T-cell (primary cell): ENCODE results near the gene ZSWIM7. TPM values are rescaled to one million over a fixed set of nuclear protein-coding genes. Genes with fewer than 3 reads are reported as not detected.

Experiments
- ATAC-seq, 4 experiments: fragments of 200-7000 bp in 3 of 4; fragments of 150-1000 bp in 1 of 4; cut with Tn5 transposase; replicated peaks in 1 of 4; 1 replicate in 3 of 4; 2 replicates in 1 of 4; pipeline ENCODE4 v1.10.0; 2021; ENCODE audit warnings: moderate library complexity in 3 of 4, mild to moderate bottlenecking in 2 of 4, moderate number of reproducible peaks in 1 of 4
- CTCF ChIA-PET, 2 donors: fragments of 300-600 bp; sonication (Branson Sonifier 250); formaldehyde crosslinking; loops; one replicate each; lab custom pipeline; 2022; ENCODE audit warnings: antibody characterized with exemption in 2 of 2; lab: Charles Lee
- POLR2A ChIA-PET, 2 donors: fragments of 300-600 bp; sonication (Branson Sonifier 250); formaldehyde crosslinking; loops; one replicate each; lab custom pipeline; 2022; ENCODE audit warnings: antibody characterized with exemption in 2 of 2; lab: Charles Lee
- DNase-seq, 35 experiments: peaks; one replicate each; pipeline versions ENCODE4 v3.0.0 to v3.0.0-alpha.2; 2013 to 2023
- H3K27ac ChIP-seq: one replicate; pipeline ENCODE4 v1.5.1; 2013; ENCODE audit warnings: low read length
- H3K27me3 ChIP-seq, 2 experiments: replicated peaks in 1 of 2; 1 replicate in 1 of 2; 2 replicates in 1 of 2; pipeline versions ENCODE4 v1.6.1 to v1.7.0; 2013; ENCODE audit warnings: low read length in 1 of 2, mixed read lengths in 1 of 2; ENCODE audit not compliant: control insufficient read depth in 2 of 2, insufficient read depth in 2 of 2; ENCODE audit errors: extremely low read depth in 1 of 2
- H3K36me3 ChIP-seq, 2 donors: 1 replicate in 1 of 2; 2 replicates in 1 of 2; pipeline versions ENCODE4 v1.6.1 to v1.7.0; 2013; ENCODE audit warnings: low read length in 1 of 2; ENCODE audit not compliant: control insufficient read depth in 2 of 2, insufficient read depth in 1 of 2; ENCODE audit errors: extremely low read depth in 1 of 2
- H3K4me1 ChIP-seq, 2 experiments: 1 replicate in 1 of 2; 2 replicates in 1 of 2; pipeline versions ENCODE4 v1.6.1 to v1.7.0; 2013; ENCODE audit warnings: low read length in 2 of 2, mixed read lengths in 1 of 2; ENCODE audit not compliant: insufficient read depth in 2 of 2, control insufficient read depth in 1 of 2; ENCODE audit errors: extremely low read depth in 1 of 2
- H3K4me3 ChIP-seq, 2 donors: 1 replicate in 1 of 2; 2 replicates in 1 of 2; pipeline versions ENCODE4 v1.5.1 to v1.7.0; 2013; ENCODE audit warnings: mild to moderate bottlenecking in 2 of 2, low read length in 1 of 2, moderate library complexity in 1 of 2; ENCODE audit not compliant: control insufficient read depth in 1 of 2; ENCODE audit errors: extremely low read depth in 1 of 2
- H3K9me3 ChIP-seq: 2 replicates; pipeline ENCODE4 v1.7.0; 2013
- H3K27ac Mint-ChIP-seq, 2 donors: one replicate each; pipeline ENCODE4 v1.8.0; 2020 to 2021; ENCODE audit warnings: mild to moderate bottlenecking in 2 of 2, mixed read lengths in 2 of 2
- H3K27me3 Mint-ChIP-seq, 2 donors: one replicate each; pipeline ENCODE4 v1.8.0; 2021 to 2022; ENCODE audit warnings: mixed read lengths in 2 of 2
- H3K36me3 Mint-ChIP-seq: one replicate; pipeline ENCODE4 v1.8.0; 2021; ENCODE audit warnings: mixed read lengths
- H3K4me1 Mint-ChIP-seq, 3 donors: one replicate each; pipeline ENCODE4 v1.8.0; 2020 to 2022; ENCODE audit warnings: mixed read lengths in 3 of 3, mild to moderate bottlenecking in 1 of 3
- H3K4me3 Mint-ChIP-seq, 3 donors: one replicate each; pipeline ENCODE4 v1.8.0; 2020 to 2022; ENCODE audit warnings: mild to moderate bottlenecking in 3 of 3, mixed read lengths in 3 of 3, moderate library complexity in 3 of 3
- H3K9me3 Mint-ChIP-seq, 3 donors: one replicate each; pipeline ENCODE4 v1.8.0; 2020 to 2022; ENCODE audit warnings: mixed read lengths in 3 of 3
- WGBS: methylation state at CpG from one replicate; pipeline ENCODE4 v1.1.5; 2013; ENCODE audit warnings: missing lambda C conversion rate; ENCODE audit not compliant: insufficient coverage; 5-methylcytosine and 5-hydroxymethylcytosine counted together
- total RNA-seq, 35 experiments: library from RNA in 6 of 35; stranded (reverse) in 6 of 35; fragments of 120-200 nt in 1 of 35; gene quantifications; one replicate each; pipeline versions ENCODE4 v1.2.1 to v1.2.4 and lab custom pipeline; 2013 to 2026

Gene ZSWIM7
- total RNA-seq, 5 donors from 2014 or later (not counting 1 experiment from before 2014, with no cell fraction given) = 18.1 to 28.7 (median 22.8) TPM

DNA sequence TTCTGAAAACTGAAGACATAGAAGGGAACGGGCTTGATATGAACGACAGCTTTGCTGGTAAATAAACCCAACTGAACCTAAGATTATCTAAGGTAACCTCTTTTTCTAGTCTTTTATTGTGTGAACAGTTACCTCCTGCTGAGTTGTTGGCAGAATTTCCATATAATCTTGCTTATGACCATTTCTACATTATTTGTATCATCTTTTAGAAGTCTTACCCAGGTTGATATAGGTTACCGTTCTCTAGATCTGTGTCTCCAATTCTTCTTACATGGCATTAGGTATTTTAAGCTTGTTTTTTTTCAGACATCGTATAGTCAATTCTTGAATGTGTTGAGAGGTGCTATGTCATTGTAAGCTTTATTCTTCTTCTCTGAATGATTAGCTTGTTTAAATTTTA lies 24.4 kb upstream of the ZSWIM7 start:
- ChIA-PET POLR2A (interaction anchor here (0.6 to 0.8 kb wide), 4 partner anchors 14 to 55 kb away, joined by 3 to 5 read pairs (median 4); no protein-coding TSS in a partner anchor), CTCF (no interaction called here)
- H3K36me3 ChIP-seq = peaks cover 23 to 49% of the 10 kb centered on the region in 2 donors
- no peaks in the 10 kb centered on the region for H3K4me1 ChIP-seq
- ATAC-seq (no peak), DNase-seq (no peak)
- Mint-ChIP-seq H3K36me3 (peaks cover 62% of the 10 kb centered on the region), H3K27ac (peak overlapping the region; percentile 13 to 36), H3K9me3 (no peaks in the 10 kb centered on the region), H3K4me3 (no peak overlapping the region), H3K27me3 (no peaks in the 10 kb centered on the region), H3K4me1 (peaks cover 22 to 41% (median 39%) of the 10 kb centered on the region in 3 donors)
- no peak overlapping the region for H3K27ac ChIP-seq
- H3K9me3 ChIP-seq = no peaks in the 10 kb centered on the region
- H3K27me3 ChIP-seq = no peaks in the 10 kb centered on the region
- H3K4me3 ChIP-seq = no peak overlapping the region
- WGBS = no CpG with 5 or more reads among the region's 4 CpGs

DNA sequence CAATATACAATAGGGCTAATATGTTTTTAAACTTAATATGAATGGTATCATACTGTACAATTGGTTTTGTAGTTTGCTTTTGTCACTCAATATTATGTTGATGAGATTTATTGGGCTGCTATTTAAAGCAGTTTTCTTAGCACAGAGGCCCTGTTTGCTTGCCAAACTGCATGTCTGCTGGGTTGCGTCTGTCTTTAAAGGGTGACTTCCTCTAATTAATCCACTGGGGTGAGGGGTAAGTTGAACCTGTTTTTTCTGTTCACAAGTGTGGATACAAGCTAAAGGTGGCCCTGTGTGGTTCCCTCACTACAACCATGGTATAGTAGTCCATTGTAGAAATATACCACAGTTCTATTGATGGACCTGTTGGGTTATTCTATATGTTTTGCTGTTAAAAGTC lies 19.8 kb upstream of the ZSWIM7 start:
- no CpG with 5 or more reads among the region's 1 CpG for WGBS
- no peak overlapping the region for H3K4me3 ChIP-seq
- no peaks in the 10 kb centered on the region for H3K4me1 ChIP-seq
- no peak overlapping the region for H3K4me3 Mint-ChIP-seq
- DNase-seq (no peak), ATAC-seq (no peak)
- H3K4me1 Mint-ChIP-seq = peaks cover 22 to 25% (median 24%) of the 10 kb centered on the region in 3 donors
- H3K36me3 ChIP-seq = peaks cover 8 to 10% of the 10 kb centered on the region in 2 donors
- H3K27ac ChIP-seq = no peak overlapping the region
- H3K36me3 Mint-ChIP-seq = peaks cover 50% of the 10 kb centered on the region
- no peaks in the 10 kb centered on the region for H3K9me3 Mint-ChIP-seq
- H3K27ac Mint-ChIP-seq = peak overlapping the region in 1 of 2 donors; percentile 61
- POLR2A ChIA-PET = no interaction called here
- no peaks in the 10 kb centered on the region for H3K9me3 ChIP-seq
- CTCF ChIA-PET = no interaction called here
- H3K27me3 Mint-ChIP-seq = no peaks in the 10 kb centered on the region
- H3K27me3 ChIP-seq = no peaks in the 10 kb centered on the region

DNA sequence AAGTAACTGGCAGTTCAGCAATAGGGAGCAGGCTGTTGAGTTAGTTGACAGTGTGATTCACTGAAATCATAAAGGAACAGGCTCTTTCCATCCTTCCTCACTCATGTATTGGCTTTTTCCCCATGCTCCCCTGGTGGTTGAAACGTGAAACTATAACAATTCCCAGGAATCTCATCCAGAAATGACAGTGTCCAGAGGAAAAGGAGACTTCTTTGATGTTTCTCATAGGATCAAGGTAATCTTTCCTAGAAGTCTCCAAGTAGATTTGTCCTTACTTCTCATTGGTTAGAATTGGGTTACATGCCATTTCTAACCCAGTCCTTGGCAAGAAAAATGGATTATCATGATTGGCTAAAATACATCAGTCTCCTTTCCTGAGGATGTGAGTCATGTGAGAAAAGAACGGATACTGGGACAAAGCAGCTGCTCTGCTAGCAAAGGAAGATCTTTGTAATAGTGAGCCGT lies 14.5 kb upstream of the ZSWIM7 start:
- H3K27ac ChIP-seq = no peak overlapping the region
- H3K4me3 ChIP-seq = no peak overlapping the region
- ATAC-seq (no peak), DNase-seq (no peak)
- Mint-ChIP-seq H3K9me3 (no peaks in the 10 kb centered on the region), H3K4me1 (peaks cover 9 to 20% (median 18%) of the 10 kb centered on the region in 3 donors), H3K4me3 (no peak overlapping the region), H3K27ac (peak overlapping the region in 1 of 2 donors; percentile 16), H3K27me3 (no peaks in the 10 kb centered on the region), H3K36me3 (peaks cover 41% of the 10 kb centered on the region)
- no CpG with 5 or more reads among the region's 3 CpGs for WGBS
- no peaks in the 10 kb centered on the region for H3K27me3 ChIP-seq
- H3K36me3 ChIP-seq = peaks cover 4 to 31% of the 10 kb centered on the region in 2 donors
- ChIA-PET CTCF (interaction anchor here (0.5 to 0.6 kb wide), 2 partner anchors 15 to 217 kb away, joined by 3 to 6 read pairs; no protein-coding TSS in a partner anchor), POLR2A (no interaction called here)
- H3K9me3 ChIP-seq = no peaks in the 10 kb centered on the region
- H3K4me1 ChIP-seq = no peaks in the 10 kb centered on the region

DNA sequence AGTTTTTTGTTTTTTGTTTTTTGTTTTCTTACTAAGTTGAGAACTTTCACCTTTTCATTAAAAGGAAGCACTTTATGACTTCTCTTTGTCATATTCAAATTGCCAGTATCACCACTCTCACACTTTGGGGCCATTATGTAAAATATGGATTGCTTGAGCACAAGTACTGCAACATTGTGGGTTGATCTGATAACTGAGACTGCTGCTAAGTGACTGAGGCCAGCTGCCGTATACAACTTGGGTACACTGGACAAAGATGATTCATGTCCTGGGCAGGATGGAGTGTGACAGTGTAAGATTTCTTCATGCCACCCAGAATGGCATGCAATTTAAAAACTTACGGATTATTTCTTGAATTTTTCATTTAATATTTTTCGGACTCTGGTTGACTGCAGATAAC lies 7.9 kb upstream of the ZSWIM7 start:
- CTCF ChIA-PET = no interaction called here
- no peak overlapping the region for H3K27ac Mint-ChIP-seq

DNA sequence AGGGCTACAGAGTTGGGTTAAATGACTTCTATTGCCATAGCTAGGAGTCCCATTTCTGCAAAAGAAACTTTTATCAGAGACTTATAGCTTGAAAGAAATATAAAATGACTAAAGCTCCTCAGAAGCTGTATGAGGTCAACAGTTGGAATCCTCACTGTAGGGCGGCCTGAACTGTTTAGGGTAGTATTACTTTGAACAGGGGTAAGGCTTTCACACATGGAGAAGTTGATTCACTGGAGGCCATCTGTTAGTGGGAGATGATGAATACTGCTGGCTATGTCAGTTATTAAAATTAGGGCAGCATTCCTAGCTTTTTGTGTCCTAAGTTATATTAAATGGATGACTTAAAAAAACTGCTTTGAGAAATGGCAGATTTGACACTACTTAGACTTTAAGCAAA lies 6.1 kb upstream of the ZSWIM7 start:
- peaks cover 72% of the 10 kb centered on the region for H3K36me3 Mint-ChIP-seq
- CTCF ChIA-PET = no interaction called here
- H3K4me3 Mint-ChIP-seq = no peak overlapping the region
- peaks cover 9 to 69% of the 10 kb centered on the region in 2 donors for H3K36me3 ChIP-seq
- POLR2A ChIA-PET = interaction anchor here in 1 of 2 donors (1.1 kb wide), 1 partner anchor 17 kb away, joined by 3 read pairs; no protein-coding TSS in a partner anchor
- WGBS = 100% methylated on average over 1 of the region's 1 CpG
- no peak overlapping the region for H3K4me3 ChIP-seq
- H3K4me1 ChIP-seq = peaks cover 6 to 14% of the 10 kb centered on the region in 2 experiments
- H3K27ac Mint-ChIP-seq = no peak overlapping the region
- H3K27ac ChIP-seq = no peak overlapping the region
- ATAC-seq (no peak), DNase-seq (no peak)
- H3K9me3 Mint-ChIP-seq = no peaks in the 10 kb centered on the region
- no peaks in the 10 kb centered on the region for H3K9me3 ChIP-seq
- peaks cover 30 to 38% (median 35%) of the 10 kb centered on the region in 3 donors for H3K4me1 Mint-ChIP-seq
- H3K27me3 Mint-ChIP-seq = no peaks in the 10 kb centered on the region
- no peaks in the 10 kb centered on the region for H3K27me3 ChIP-seq

More for the DNA sequence above, 7.9 kb upstream of the ZSWIM7 start:
- Mint-ChIP-seq H3K4me1 (peaks cover 20 to 25% (median 23%) of the 10 kb centered on the region in 3 donors), H3K9me3 (no peaks in the 10 kb centered on the region), H3K36me3 (peaks cover 60% of the 10 kb centered on the region), H3K27me3 (no peaks in the 10 kb centered on the region), H3K4me3 (no peak overlapping the region)
- Histone ChIP-seq H3K9me3 (no peaks in the 10 kb centered on the region), H3K4me1 (no peaks in the 10 kb centered on the region), H3K4me3 (no peak overlapping the region), H3K27ac (no peak overlapping the region), H3K27me3 (no peaks in the 10 kb centered on the region), H3K36me3 (peaks cover 9 to 78% of the 10 kb centered on the region in 2 donors)
- POLR2A ChIA-PET = no interaction called here
- ATAC-seq (no peak), DNase-seq (no peak)
- WGBS = 42% methylated on average over 1 of the region's 3 CpGs

DNA sequence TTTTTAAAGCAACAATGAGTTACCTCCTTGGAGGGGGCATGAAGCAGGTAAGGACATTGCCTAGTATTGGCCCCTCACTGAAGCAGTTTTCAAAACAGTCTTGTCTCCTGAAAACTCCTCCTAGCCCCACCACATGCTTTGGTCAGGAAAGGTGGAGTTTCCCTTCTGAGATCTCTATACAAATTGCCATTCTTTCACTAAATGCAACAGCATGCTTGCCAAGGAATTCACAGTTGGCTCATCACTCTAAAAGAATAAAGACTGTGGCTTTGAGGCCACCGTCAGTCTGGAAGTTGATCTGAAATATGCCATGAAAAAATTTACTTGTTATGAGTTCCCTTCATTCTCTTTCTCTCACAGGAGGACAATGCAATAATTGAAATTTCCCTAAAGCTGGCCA lies 4.3 kb upstream of the ZSWIM7 start:
- Mint-ChIP-seq H3K4me3 (no peak overlapping the region), H3K4me1 (peaks cover 35 to 47% (median 44%) of the 10 kb centered on the region in 3 donors), H3K27me3 (no peaks in the 10 kb centered on the region), H3K36me3 (peaks cover 72% of the 10 kb centered on the region), H3K27ac (peak overlapping the region in 1 of 2 donors; percentile 28), H3K9me3 (no peaks in the 10 kb centered on the region)
- H3K4me1 ChIP-seq = peaks cover 8 to 24% of the 10 kb centered on the region in 2 experiments
- no CpG with 5 or more reads among the region's 1 CpG for WGBS
- no peaks in the 10 kb centered on the region for H3K27me3 ChIP-seq
- H3K9me3 ChIP-seq = no peaks in the 10 kb centered on the region
- no peak for DNase-seq
- POLR2A ChIA-PET = no interaction called here
- CTCF ChIA-PET = no interaction called here
- peaks cover 9 to 66% of the 10 kb centered on the region in 2 donors for H3K36me3 ChIP-seq
- no peak overlapping the region for H3K4me3 ChIP-seq
- no peak for ATAC-seq
- no peak overlapping the region for H3K27ac ChIP-seq
